SK-MEL-5 (cell line): Measurements from ENCODE around the gene ALDH7A1. TPM values are rescaled to one million over a fixed set of nuclear protein-coding genes. Genes with fewer than 3 reads are reported as not detected.
"Not testable (repeated sequence)": the region's sequence is repeated elsewhere in the genome, so short reads cannot be mapped to it uniquely, and the experiment has no call there.

Source experiments
- DNase-seq: peaks from one replicate; pipeline ENCODE4 v3.0.0-alpha.2; 2016; ENCODE audit warnings: low read depth, low spot score
- in situ Hi-C: cut with HindIII; loops from 2 replicates; pipeline ENCODE4 v1.10.0; 2016; ENCODE audit warnings: low sequenced_read_pairs, high pct_unique_total_duplicates, low pct_unique_long_range_greater_than_20kb
- polyA plus RNA-seq, 2 experiments: library from polyadenylated mRNA; depleted of rRNA; stranded (reverse); fragments of >200 nt; gene quantifications; 2 replicates each; pipeline ENCODE4 v1.2.3, GENCODE V29; 2015
- total RNA-seq: library from RNA; depleted of rRNA; stranded (reverse); fragments of >200 nt; shearing (Covaris generic); gene quantifications from 2 replicates; pipeline ENCODE4 v1.2.3, GENCODE V29; 2014; rRNA removed

ALDH7A1 gene
- 34.7 and 34.9 TPM in 2 replicates for total RNA-seq
- 53.7 and 55.6 TPM in 2 replicates for polyA plus RNA-seq (2015; cell fraction: cytosol; rRNA removed)
- 31.1 and 31.4 TPM in 2 replicates for polyA plus RNA-seq (2015; cell fraction: nucleus; rRNA removed)

- DNase-seq: peak; percentile 96
- in situ Hi-C loops: no loop called here
Observed at GRCh38 chr5:126594748-126595485, at the start of gene ALDH7A1. Gene ALDH7A1 (minus strand): TSS chr5:126595219. CDS start chr5:126595198, 21 bp downstream.

GRCh38 chr5:126641387-126641786 is 46.4 kb upstream of the ALDH7A1 start:
- no peak for DNase-seq
- in situ Hi-C loops: no loop called here

GRCh38 chr5:126640866-126641265 is 45.8 kb upstream of the ALDH7A1 start:
- no peak for DNase-seq
- in situ Hi-C loops: no loop called here

GRCh38 chr5:126636956-126637355 is 41.9 kb upstream of the ALDH7A1 start:
- DNase-seq: no peak
- in situ Hi-C loops: no loop called here

GRCh38 chr5:126635585-126635984 is 40.6 kb upstream of the ALDH7A1 start:
- DNase-seq: no peak
- in situ Hi-C loops: no loop called here

- no peak for DNase-seq
- in situ Hi-C loops: no loop called here
Observed at GRCh38 chr5:126633552-126633951, 38.5 kb upstream of the ALDH7A1 start.

- in situ Hi-C loops: no loop called here
- DNase-seq: no peak
Observed at GRCh38 chr5:126631920-126632319, 36.9 kb upstream of the ALDH7A1 start.

- DNase-seq: no peak
- in situ Hi-C loops: no loop called here
Observed at GRCh38 chr5:126628102-126628501, 33.1 kb upstream of the ALDH7A1 start.

- peak; percentile 23 for DNase-seq
- in situ Hi-C loops: no loop called here
Observed at GRCh38 chr5:126624534-126624933, 29.5 kb upstream of the ALDH7A1 start.

GRCh38 chr5:126619781-126620180 is 24.8 kb upstream of the ALDH7A1 start:
- in situ Hi-C loops: no loop called here
- no peak for DNase-seq

GRCh38 chr5:126617603-126618002 is 22.6 kb upstream of the ALDH7A1 start:
- DNase-seq, in situ Hi-C loops: not testable (repeated sequence)

GRCh38 chr5:126615286-126615685 is 20.3 kb upstream of the ALDH7A1 start:
- DNase-seq: no peak
- in situ Hi-C loops: no loop called here

GRCh38 chr5:126613941-126614592 is 19.0 kb upstream of the ALDH7A1 start:
- in situ Hi-C loops: no loop called here
- no peak for DNase-seq

- in situ Hi-C loops: no loop called here
- no peak for DNase-seq
Observed at GRCh38 chr5:126610616-126611015, 15.6 kb upstream of the ALDH7A1 start.

- in situ Hi-C loops: no loop called here
- peak; percentile 79 for DNase-seq
Observed at GRCh38 chr5:126610160-126610559, 15.1 kb upstream of the ALDH7A1 start.

GRCh38 chr5:126605525-126605924 is 10.5 kb upstream of the ALDH7A1 start:
- DNase-seq: no peak
- in situ Hi-C loops: no loop called here

- in situ Hi-C loops: no loop called here
- no peak for DNase-seq
Observed at GRCh38 chr5:126603402-126603991, 8.5 kb upstream of the ALDH7A1 start.

GRCh38 chr5:126600631-126601511 is 5.9 kb upstream of the ALDH7A1 start, which contains the start of gene PHAX:
Gene PHAX (plus strand): TSS chr5:126600947. CDS start chr5:126600963, 16 bp downstream.
- DNase-seq: peak; percentile 83
- in situ Hi-C loops: no loop called here
